CD4-positive, alpha-beta memory T cell (primary cell): ENCODE results near the gene MAD1L1. TPM values are rescaled to one million over a fixed set of nuclear protein-coding genes. Genes with fewer than 3 reads are reported as not detected.

Source experiments
- CTCF ChIA-PET: fragments of 350-600 bp; sonication (Branson Sonifier 250); formaldehyde crosslinking; loops from one replicate; lab custom pipeline; 2021; ENCODE audit warnings: inconsistent platforms; ENCODE audit not compliant: partially characterized antibody; lab: Charles Lee
- POLR2A ChIA-PET: fragments of 350-600 bp; sonication (Branson Sonifier 250); formaldehyde crosslinking; loops from one replicate; lab custom pipeline; 2021; ENCODE audit not compliant: partially characterized antibody; lab: Charles Lee
- DNase-seq, 5 donors: peaks; one replicate each; pipeline versions ENCODE4 v3.0.0 to v3.0.0-alpha.2; 2020 to 2022; ENCODE audit warnings: mixed read lengths in 1 of 5
- H3K27ac ChIP-seq: one replicate; pipeline ENCODE4 v1.7.0; 2013; ENCODE audit warnings: low read depth, low read length
- H3K27me3 ChIP-seq: 2 replicates; pipeline ENCODE4 v1.7.0; 2013; ENCODE audit warnings: mild to moderate bottlenecking, low read length, moderate library complexity; ENCODE audit not compliant: insufficient read depth
- H3K36me3 ChIP-seq: 2 replicates; pipeline ENCODE4 v1.7.0; 2013; ENCODE audit warnings: mild to moderate bottlenecking, low read length, moderate library complexity; ENCODE audit not compliant: insufficient read depth
- H3K4me1 ChIP-seq: 2 replicates; pipeline ENCODE4 v1.7.0; 2013; ENCODE audit warnings: mild to moderate bottlenecking, low read length, moderate library complexity; ENCODE audit not compliant: insufficient read depth
- H3K4me3 ChIP-seq, 2 donors: one replicate each; pipeline ENCODE4 v1.7.0; 2013; ENCODE audit warnings: low read length in 2 of 2, mild to moderate bottlenecking in 1 of 2
- H3K9me3 ChIP-seq, 2 donors: one replicate each; pipeline ENCODE4 v1.7.0; 2013; ENCODE audit warnings: low read length in 2 of 2, control low read depth in 1 of 2; ENCODE audit not compliant: control insufficient read depth in 1 of 2
- H3K27ac Mint-ChIP-seq, 7 donors: one replicate each; pipeline ENCODE4 v1.8.0; 2020 to 2021; ENCODE audit warnings: mixed read lengths in 7 of 7, mild to moderate bottlenecking in 6 of 7, inconsistent platforms in 3 of 7, moderate library complexity in 3 of 7
- H3K27me3 Mint-ChIP-seq, 2 donors: one replicate each; pipeline ENCODE4 v1.8.0; 2020 to 2021; ENCODE audit warnings: mixed read lengths in 2 of 2
- H3K36me3 Mint-ChIP-seq, 2 donors: one replicate each; pipeline ENCODE4 v1.8.0; 2020 to 2021; ENCODE audit warnings: mixed read lengths in 2 of 2, inconsistent platforms in 1 of 2, mild to moderate bottlenecking in 1 of 2
- H3K4me1 Mint-ChIP-seq, 4 donors: one replicate each; pipeline ENCODE4 v1.8.0; 2020 to 2021; ENCODE audit warnings: mixed read lengths in 4 of 4, mild to moderate bottlenecking in 1 of 4
- H3K4me3 Mint-ChIP-seq, 8 donors: one replicate each; pipeline ENCODE4 v1.8.0; 2020 to 2021; ENCODE audit warnings: mixed read lengths in 8 of 8, mild to moderate bottlenecking in 7 of 8, moderate library complexity in 6 of 8, inconsistent platforms in 3 of 8
- H3K9me3 Mint-ChIP-seq, 8 donors: one replicate each; pipeline ENCODE4 v1.8.0; 2020 to 2021; ENCODE audit warnings: mixed read lengths in 8 of 8, mild to moderate bottlenecking in 5 of 8, inconsistent platforms in 3 of 8, moderate library complexity in 1 of 8
- intact Hi-C: fragments of 100-400 bp; cut with micrococcal nuclease; formaldehyde crosslinking; loops from one replicate; pipeline ENCODE4 v1.15.1; 2023
- polyA plus RNA-seq, 2 donors: library from polyadenylated mRNA; unstranded; fragments of 300-500 nt; fragmentation: Illumina TruSeq; gene quantifications; one replicate each; pipeline ENCODE4 v1.2.3, GENCODE V29; 2021
- total RNA-seq, 2 experiments: library from RNA; stranded (reverse); gene quantifications; one replicate each; pipeline ENCODE4 v1.2.3, GENCODE V29; 2021

The MAD1L1 gene
- total and polyA plus RNA-seq, 4 experiments from 2014 or later, result 89.9 to 132 (median 110) TPM

GRCh38 chr7:2258661-2259365 is 26.1 kb upstream of the MAD1L1 start:
- no peak overlapping the region for H3K4me3 ChIP-seq
- Mint-ChIP-seq H3K36me3 (peaks cover 4 to 10% of the 10 kb centered on the region in 2 donors), H3K4me1 (peaks cover 2 to 21% (median 8%) of the 10 kb centered on the region in 4 donors), H3K4me3 (no peak overlapping the region), H3K27ac (no peak overlapping the region), H3K27me3 (no peaks in the 10 kb centered on the region), H3K9me3 (no peaks in the 10 kb centered on the region)
- DNase-seq, result no peak
- no peaks in the 10 kb centered on the region for H3K9me3 ChIP-seq
- POLR2A ChIA-PET, result no interaction called here
- no peaks in the 10 kb centered on the region for H3K4me1 ChIP-seq
- CTCF ChIA-PET, result no interaction called here
- no peaks in the 10 kb centered on the region for H3K36me3 ChIP-seq
- no peaks in the 10 kb centered on the region for H3K27me3 ChIP-seq
- no peak overlapping the region for H3K27ac ChIP-seq
- intact Hi-C loops, result no loop called here

- H3K4me3 Mint-ChIP-seq, result no peak overlapping the region
Observed at GRCh38 chr7:2257651-2258050, 24.9 kb upstream of the MAD1L1 start.

DNA sequence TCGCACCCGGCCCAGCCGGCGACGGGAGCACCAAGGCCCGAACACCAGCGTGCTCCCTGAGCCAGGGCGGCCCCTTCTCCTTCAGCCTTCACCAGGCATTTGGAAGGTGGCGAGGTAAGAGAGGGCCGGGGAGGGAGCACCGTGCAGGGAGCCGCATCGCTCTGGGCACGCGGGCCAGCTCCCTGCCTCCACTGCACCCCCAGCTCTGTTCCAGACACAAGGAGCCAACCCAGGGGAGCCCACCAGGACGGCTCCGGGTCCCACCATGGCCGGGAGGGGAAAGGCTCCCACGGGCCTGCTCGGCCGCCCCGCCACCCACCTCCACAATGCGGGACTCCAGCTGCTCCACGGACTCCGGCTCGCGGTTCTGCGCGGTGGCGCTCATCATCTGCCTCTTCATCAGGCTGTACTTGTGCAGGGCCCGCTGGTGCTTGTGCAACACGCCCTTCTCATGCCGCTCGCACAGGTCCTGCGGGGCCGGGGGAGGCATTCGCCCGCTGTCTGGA is 24.4 kb upstream of the MAD1L1 start:
- H3K27ac Mint-ChIP-seq, result no peak overlapping the region
- Histone ChIP-seq H3K4me1 (no peaks in the 10 kb centered on the region), H3K27ac (no peak overlapping the region), H3K9me3 (no peaks in the 10 kb centered on the region), H3K27me3 (no peaks in the 10 kb centered on the region), H3K4me3 (no peak overlapping the region), H3K36me3 (no peaks in the 10 kb centered on the region)
- CTCF ChIA-PET, result no interaction called here
- H3K36me3 Mint-ChIP-seq, result peaks cover 0 to 10% of the 10 kb centered on the region in 2 donors
- H3K4me3 Mint-ChIP-seq, result no peak overlapping the region
- no peaks in the 10 kb centered on the region for H3K9me3 Mint-ChIP-seq
- POLR2A ChIA-PET, result no interaction called here
- H3K27me3 Mint-ChIP-seq, result no peaks in the 10 kb centered on the region
- H3K4me1 Mint-ChIP-seq, result peaks cover 2 to 16% (median 8%) of the 10 kb centered on the region in 4 donors
- intact Hi-C loops, result no loop called here
- no peak for DNase-seq

More at GRCh38 chr7:2257651-2258050, 24.9 kb upstream of the MAD1L1 start:
- Mint-ChIP-seq H3K27ac (no peak overlapping the region), H3K36me3 (peaks cover 3 to 10% of the 10 kb centered on the region in 2 donors), H3K9me3 (no peaks in the 10 kb centered on the region), H3K4me1 (peaks cover 2 to 21% (median 8%) of the 10 kb centered on the region in 4 donors), H3K27me3 (no peaks in the 10 kb centered on the region)
- DNase-seq, result no peak
- Histone ChIP-seq H3K9me3 (no peaks in the 10 kb centered on the region), H3K27me3 (no peaks in the 10 kb centered on the region), H3K4me3 (no peak overlapping the region), H3K27ac (no peak overlapping the region), H3K36me3 (no peaks in the 10 kb centered on the region), H3K4me1 (no peaks in the 10 kb centered on the region)
- CTCF ChIA-PET, result no interaction called here
- intact Hi-C loops, result no loop called here
- POLR2A ChIA-PET, result no interaction called here

GRCh38 chr7:2256306-2257045 is 23.7 kb upstream of the MAD1L1 start:
- ChIA-PET CTCF (no interaction called here), POLR2A (no interaction called here)
- H3K27ac ChIP-seq, result no peak overlapping the region
- no peaks in the 10 kb centered on the region for H3K4me1 ChIP-seq
- no peak overlapping the region for H3K4me3 ChIP-seq
- Mint-ChIP-seq H3K27ac (no peak overlapping the region), H3K9me3 (no peaks in the 10 kb centered on the region), H3K27me3 (no peaks in the 10 kb centered on the region), H3K4me1 (peaks cover under 1 to 10% (median 3%) of the 10 kb centered on the region in 4 donors), H3K36me3 (peaks cover 0 to 10% of the 10 kb centered on the region in 2 donors), H3K4me3 (no peak overlapping the region)
- intact Hi-C loops, result no loop called here
- H3K27me3 ChIP-seq, result no peaks in the 10 kb centered on the region
- H3K9me3 ChIP-seq, result no peaks in the 10 kb centered on the region
- DNase-seq, result no peak
- H3K36me3 ChIP-seq, result no peaks in the 10 kb centered on the region

- H3K9me3 Mint-ChIP-seq, result no peaks in the 10 kb centered on the region
- H3K4me3 Mint-ChIP-seq, result no peak overlapping the region
- H3K36me3 Mint-ChIP-seq, result peaks cover 0 to 10% of the 10 kb centered on the region in 2 donors
- H3K4me1 ChIP-seq, result no peaks in the 10 kb centered on the region
- no peak for DNase-seq
- H3K4me1 Mint-ChIP-seq, result peaks cover 0 to 8% (median 1%) of the 10 kb centered on the region in 4 donors
- no peaks in the 10 kb centered on the region for H3K9me3 ChIP-seq
- CTCF ChIA-PET, result interaction anchor here (0.6 kb wide), 1 partner anchor 699 kb away, joined by 3 read pairs; no protein-coding TSS in a partner anchor
- intact Hi-C loops, result no loop called here
- no peaks in the 10 kb centered on the region for H3K27me3 ChIP-seq
- H3K36me3 ChIP-seq, result no peaks in the 10 kb centered on the region
- H3K27me3 Mint-ChIP-seq, result no peaks in the 10 kb centered on the region
- no peak overlapping the region for H3K4me3 ChIP-seq
- no peak overlapping the region for H3K27ac ChIP-seq
- no peak overlapping the region for H3K27ac Mint-ChIP-seq
- POLR2A ChIA-PET, result interaction anchor here (1.6 kb wide), 1 partner anchor 315 kb away, joined by 3 read pairs; no protein-coding TSS in a partner anchor
Observed at GRCh38 chr7:2255145-2256139, 22.7 kb upstream of the MAD1L1 start.

- no peaks in the 10 kb centered on the region for H3K27me3 ChIP-seq
- H3K4me1 ChIP-seq, result no peaks in the 10 kb centered on the region
- CTCF ChIA-PET, result interaction anchor here (0.6 kb wide), 1 partner anchor 698 kb away, joined by 3 read pairs; no protein-coding TSS in a partner anchor
- H3K9me3 Mint-ChIP-seq, result no peaks in the 10 kb centered on the region
- H3K36me3 Mint-ChIP-seq, result peaks cover 0 to 10% of the 10 kb centered on the region in 2 donors
- intact Hi-C loops, result no loop called here
- H3K4me3 Mint-ChIP-seq, result no peak overlapping the region
- H3K4me1 Mint-ChIP-seq, result peaks cover 0 to 9% (median 3%) of the 10 kb centered on the region in 4 donors
- no peaks in the 10 kb centered on the region for H3K27me3 Mint-ChIP-seq
- POLR2A ChIA-PET, result interaction anchor here (1.6 kb wide), 1 partner anchor 314 kb away, joined by 3 read pairs; no protein-coding TSS in a partner anchor
- no peak overlapping the region for H3K27ac Mint-ChIP-seq
- no peak overlapping the region for H3K27ac ChIP-seq
- DNase-seq, result no peak
- no peak overlapping the region for H3K4me3 ChIP-seq
- no peaks in the 10 kb centered on the region for H3K36me3 ChIP-seq
- no peaks in the 10 kb centered on the region for H3K9me3 ChIP-seq
Observed at GRCh38 chr7:2254429-2255144, 21.8 kb upstream of the MAD1L1 start.
